ENCODE results near the gene SLC16A10.
"Not testable (repeated sequence)": the region's sequence is repeated elsewhere in the genome, so short reads cannot be mapped to it uniquely, and the experiment has no call there.

SLC16A10 gene, protein sequence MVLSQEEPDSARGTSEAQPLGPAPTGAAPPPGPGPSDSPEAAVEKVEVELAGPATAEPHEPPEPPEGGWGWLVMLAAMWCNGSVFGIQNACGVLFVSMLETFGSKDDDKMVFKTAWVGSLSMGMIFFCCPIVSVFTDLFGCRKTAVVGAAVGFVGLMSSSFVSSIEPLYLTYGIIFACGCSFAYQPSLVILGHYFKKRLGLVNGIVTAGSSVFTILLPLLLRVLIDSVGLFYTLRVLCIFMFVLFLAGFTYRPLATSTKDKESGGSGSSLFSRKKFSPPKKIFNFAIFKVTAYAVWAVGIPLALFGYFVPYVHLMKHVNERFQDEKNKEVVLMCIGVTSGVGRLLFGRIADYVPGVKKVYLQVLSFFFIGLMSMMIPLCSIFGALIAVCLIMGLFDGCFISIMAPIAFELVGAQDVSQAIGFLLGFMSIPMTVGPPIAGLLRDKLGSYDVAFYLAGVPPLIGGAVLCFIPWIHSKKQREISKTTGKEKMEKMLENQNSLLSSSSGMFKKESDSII

GRCh38 chr6:111087106-111087835, at the start of gene SLC16A10:
Gene SLC16A10 (plus strand): TSS chr6:111087503. CDS start chr6:111087753, 250 bp downstream.
- peak; percentile 71 for DNase-seq

DNA sequence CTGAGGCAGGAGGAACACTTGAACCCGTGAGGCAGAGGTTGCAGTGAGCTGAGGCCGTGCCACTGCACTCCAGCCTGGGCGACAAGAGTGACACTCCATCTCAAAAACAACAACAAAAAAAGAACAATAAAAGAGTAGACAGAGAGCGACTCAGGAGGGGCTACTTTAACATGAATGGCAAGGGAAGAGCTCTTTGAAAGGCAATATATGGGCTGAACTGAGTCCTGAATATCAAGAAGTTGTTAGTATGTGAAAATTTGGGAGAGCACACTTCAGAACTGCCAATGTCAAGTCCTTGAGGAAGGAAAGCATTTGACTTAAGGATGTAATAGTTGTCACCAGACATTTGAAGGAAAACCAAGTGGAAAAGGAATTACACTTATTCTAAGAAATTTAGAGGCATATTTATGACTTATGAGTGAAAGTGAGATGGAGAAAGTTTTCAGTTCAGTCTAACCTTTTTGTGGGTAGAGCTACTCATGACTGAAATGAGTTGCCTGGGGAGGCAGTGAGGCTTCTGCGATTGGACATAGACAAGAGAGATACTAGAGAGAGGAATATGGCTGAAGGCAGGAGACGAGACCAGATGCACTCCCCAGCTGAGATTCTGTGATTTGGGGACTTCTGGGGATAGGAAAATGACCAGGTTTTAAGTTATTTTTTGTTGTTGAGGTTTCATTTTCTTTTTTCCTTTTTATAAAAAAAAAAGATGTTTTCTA, 48.6 kb upstream of the SLC16A10 start:
- DNase-seq, result no peak

GRCh38 chr6:111041917-111042316, 45.4 kb upstream of the SLC16A10 start:
- DNase-seq, result no peak

DNA sequence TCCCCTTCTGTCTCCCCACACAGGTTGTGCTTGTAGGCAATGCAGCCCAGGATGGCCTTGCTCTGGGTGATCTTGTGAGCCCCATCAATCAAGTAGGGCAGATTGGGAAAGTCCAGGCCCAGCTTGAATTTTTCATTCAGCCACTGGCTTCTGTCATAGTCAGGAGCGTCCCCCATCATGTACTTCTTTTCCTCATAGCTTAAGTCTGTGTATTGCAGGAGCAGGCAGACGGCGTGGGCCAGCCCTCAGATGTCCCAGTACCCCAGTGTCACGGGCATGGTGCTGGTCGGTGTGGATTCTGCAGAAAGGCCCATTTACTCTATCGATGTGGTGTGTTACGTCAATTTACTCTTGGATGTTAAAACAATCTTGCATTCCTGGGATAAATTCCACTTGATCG, 40.1 kb upstream of the SLC16A10 start:
- DNase-seq, result no peak

- no peak for DNase-seq
These were observed 36.9 kb upstream of the SLC16A10 start for GRCh38 chr6:111050261-111051023.

- no peak for DNase-seq
These were observed 35.1 kb upstream of the SLC16A10 start for GRCh38 chr6:111052171-111052570.

GRCh38 chr6:111057074-111057752, 30.1 kb upstream of the SLC16A10 start:
- no peak for DNase-seq

DNA sequence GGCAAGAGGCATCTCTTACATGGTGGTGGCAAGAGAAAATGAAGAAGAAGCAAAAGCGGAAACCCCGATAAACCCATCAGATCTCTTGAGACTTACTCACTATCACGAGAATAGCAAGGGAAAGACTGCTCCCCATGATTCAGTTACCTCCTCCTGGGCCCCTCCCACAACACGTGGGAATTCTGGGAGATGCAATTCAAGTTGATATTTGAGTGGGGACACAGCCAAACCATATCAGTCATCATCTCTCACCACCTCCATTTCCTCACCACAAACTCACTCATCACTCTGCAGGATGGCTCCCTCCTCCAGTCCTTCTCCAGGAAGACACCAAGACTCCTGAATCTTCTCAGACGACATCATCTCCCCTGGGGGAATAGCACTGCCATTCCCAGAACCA, 25.8 kb upstream of the SLC16A10 start:
- no peak for DNase-seq

GRCh38 chr6:111061985-111062384, 25.3 kb upstream of the SLC16A10 start:
- not testable (repeated sequence) for DNase-seq

DNA sequence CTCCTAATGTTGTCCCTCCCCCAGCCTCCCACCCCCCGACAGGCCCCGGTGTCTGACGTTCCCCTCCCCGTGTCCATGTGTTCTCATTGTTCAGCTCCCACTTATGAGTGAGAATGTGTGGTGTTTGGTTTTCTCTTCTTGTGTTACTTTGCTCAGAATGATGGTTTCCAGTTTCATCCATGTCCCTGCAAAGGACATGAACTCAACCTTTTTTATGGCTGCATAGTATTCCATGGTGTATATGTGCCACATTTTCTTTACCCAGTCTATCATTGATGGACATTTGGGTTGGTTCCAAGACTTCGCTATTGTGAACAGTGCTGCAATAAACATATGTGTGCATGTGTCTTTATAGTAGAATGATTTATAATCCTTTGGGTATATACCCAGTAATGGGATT, 24.4 kb upstream of the SLC16A10 start:
- DNase-seq, result not testable (repeated sequence)

- no peak for DNase-seq
These were observed 19.0 kb upstream of the SLC16A10 start for GRCh38 chr6:111068109-111068865.

DNA sequence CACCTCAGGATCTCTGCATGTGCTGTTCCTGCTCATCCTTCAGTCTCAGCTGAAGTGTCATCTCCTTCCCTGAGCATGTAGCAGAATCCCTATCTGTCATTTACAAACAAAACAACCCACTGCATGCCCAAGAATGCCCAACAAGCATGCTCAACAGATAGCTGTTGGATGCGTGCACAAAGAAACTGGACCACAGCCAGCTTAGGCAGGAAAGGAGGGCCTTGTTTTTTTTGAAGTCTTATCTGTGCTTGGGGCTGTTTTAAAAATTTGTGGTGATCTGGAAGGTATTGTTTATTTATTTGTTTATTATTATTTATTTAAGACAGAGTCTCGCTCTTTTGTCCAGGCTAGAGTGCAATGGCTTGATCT, 18.5 kb upstream of the SLC16A10 start:
- no peak for DNase-seq

DNA sequence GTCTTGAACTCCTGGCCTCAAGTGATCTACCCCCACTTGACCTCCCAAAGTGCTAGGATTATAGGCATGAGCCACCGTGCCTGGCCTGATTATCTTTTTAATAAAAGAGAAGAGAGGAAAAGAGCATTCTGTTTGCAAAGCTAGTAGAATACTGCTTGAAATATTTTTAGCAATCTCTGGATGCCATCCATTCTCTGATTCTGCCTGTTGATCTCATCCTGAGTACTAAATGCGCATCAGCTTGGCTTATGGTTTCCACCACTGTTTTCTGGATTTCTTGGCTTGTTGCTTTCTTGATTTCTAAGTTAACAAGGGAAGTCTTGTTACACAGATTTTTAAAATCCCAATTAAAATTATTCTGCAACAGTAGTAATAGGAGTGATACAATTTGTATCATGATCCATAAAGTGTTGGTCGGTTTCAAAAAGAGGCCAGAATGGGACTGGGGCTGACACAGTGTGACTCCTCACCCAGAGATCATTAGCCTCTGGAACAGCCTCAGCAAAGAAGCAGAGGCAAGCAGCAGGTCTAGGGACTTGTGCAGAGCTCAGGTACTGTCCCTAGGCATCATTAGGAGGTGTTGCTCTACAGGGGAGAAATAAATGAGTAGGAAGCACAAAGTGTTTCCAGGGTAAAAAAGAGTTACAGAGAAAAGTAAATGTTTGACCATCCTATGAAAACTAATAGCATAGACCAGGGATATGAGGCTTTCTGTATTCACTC, 17.8 kb upstream of the SLC16A10 start:
- no peak for DNase-seq

- DNase-seq, result peak; percentile 43
These were observed 16.9 kb upstream of the SLC16A10 start for GRCh38 chr6:111070105-111071005.

- DNase-seq, result no peak
These were observed 14.4 kb upstream of the SLC16A10 start for GRCh38 chr6:111072801-111073360.

DNA sequence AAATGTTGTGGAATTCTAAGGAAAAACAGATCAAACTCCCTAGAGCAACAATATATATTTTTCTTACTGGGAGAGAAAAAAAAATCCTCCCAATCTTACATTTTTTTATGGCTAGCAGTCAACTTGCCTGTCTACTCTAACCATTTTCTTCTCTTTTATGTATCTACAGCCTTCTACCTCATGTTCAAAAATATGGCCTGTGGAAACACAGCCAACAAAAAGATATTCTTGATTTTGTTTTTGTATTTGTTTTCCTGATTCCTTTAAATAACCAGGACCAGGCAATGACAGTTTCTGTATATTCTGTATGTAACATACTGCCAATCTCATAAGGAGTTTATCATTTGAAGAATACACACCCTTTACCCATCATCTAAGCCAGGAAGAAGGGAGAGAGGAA, 13.0 kb upstream of the SLC16A10 start:
- DNase-seq, result no peak

- no peak for DNase-seq
These were observed 11.1 kb upstream of the SLC16A10 start for GRCh38 chr6:111076024-111076695.

- no peak for DNase-seq
These were observed 6.6 kb upstream of the SLC16A10 start for GRCh38 chr6:111080698-111081097.

All from NCI-H1436 treated with DMSO at 0.1 percent for 48 hours (cell line).